GM12891 (cell line): ENCODE results near the gene SMARCAD1.

Experiments used
- DNase-seq: peaks from one replicate; pipeline ENCODE4 v3.0.0; 2011; ENCODE audit warnings: low spot score; ENCODE audit not compliant: insufficient read length
- FAIRE-seq: peaks from 2 replicates; lab custom pipeline; 2011; peaks lifted over from hg19 to GRCh38; lab: Jason Lieb, UNC
- PAX5 ChIP-seq: IDR thresholded peaks from 2 replicates; pipeline ENCODE4 v1.6.1; 2011; ENCODE audit warnings: low read length, moderate library complexity, mild to moderate bottlenecking; ENCODE audit not compliant: insufficient read depth, severe bottlenecking
- POLR2A ChIP-seq: IDR thresholded peaks from 2 replicates; pipeline ENCODE4 v1.6.1; 2011; ENCODE audit warnings: low read depth, low read length, control low read depth
- POLR2AphosphoS5 ChIP-seq: IDR thresholded peaks from 2 replicates; pipeline ENCODE4 v1.6.1; 2011; ENCODE audit warnings: low read depth, low read length, control low read depth
- POU2F2 ChIP-seq: IDR thresholded peaks from 2 replicates; pipeline ENCODE4 v1.6.1; 2011; ENCODE audit warnings: low read depth, mild to moderate bottlenecking, control low read depth, low read length, moderate library complexity
- SPI1 ChIP-seq: IDR thresholded peaks from 2 replicates; pipeline ENCODE4 v1.6.1; 2011; ENCODE audit warnings: low read depth, low read length, control low read depth
- TAF1 ChIP-seq: IDR thresholded peaks from 2 replicates; pipeline ENCODE4 v1.6.1; 2011; ENCODE audit warnings: low read depth, low read length, control low read depth

Gene SMARCAD1

GRCh38 chr4:94338681-94339351 lies 131.2 kb downstream of the SMARCAD1 start:
- TF ChIP-seq PAX5 (no peak), POLR2AphosphoS5 (no peak), POU2F2 (no peak), SPI1 (no peak), TAF1 (no peak), POLR2A (no peak)
- FAIRE-seq (peak; percentile 86), DNase-seq (no peak)

DNA sequence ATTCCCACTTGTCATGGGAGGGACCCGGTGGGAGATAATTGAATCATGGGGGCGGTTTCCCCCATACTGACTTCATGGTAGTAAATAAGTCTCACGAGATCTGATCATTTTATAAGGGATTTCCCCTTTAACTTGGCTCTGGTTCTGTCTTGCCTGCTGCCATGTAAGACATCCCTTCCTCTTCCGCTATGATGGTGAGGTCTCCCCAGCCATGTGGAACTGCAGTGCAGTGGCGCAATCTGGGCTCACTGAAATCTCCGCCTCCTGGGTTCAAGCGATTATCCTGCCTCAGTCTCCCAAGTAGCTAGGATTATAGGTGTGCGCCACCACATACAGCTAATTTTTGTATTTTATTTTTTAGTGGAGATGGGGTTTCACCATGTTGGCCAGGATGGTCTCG lies 132.1 kb downstream of the SMARCAD1 start:
- FAIRE-seq (no peak), DNase-seq (no peak)
- TF ChIP-seq POU2F2 (no peak), POLR2AphosphoS5 (no peak), POLR2A (no peak), SPI1 (no peak), TAF1 (no peak), PAX5 (no peak)
